NCI-H187 (cell line): ENCODE results near the gene ZNF148.
"Not testable (repeated sequence)": the region's sequence is repeated elsewhere in the genome, so short reads cannot be mapped to it uniquely, and the experiment has no call there.

Experiments used
- DNase-seq, 2 experiments: peaks; one replicate each; lab custom pipeline; 2025; lab: John Stamatoyannopoulos, UW

ZNF148 gene

DNA sequence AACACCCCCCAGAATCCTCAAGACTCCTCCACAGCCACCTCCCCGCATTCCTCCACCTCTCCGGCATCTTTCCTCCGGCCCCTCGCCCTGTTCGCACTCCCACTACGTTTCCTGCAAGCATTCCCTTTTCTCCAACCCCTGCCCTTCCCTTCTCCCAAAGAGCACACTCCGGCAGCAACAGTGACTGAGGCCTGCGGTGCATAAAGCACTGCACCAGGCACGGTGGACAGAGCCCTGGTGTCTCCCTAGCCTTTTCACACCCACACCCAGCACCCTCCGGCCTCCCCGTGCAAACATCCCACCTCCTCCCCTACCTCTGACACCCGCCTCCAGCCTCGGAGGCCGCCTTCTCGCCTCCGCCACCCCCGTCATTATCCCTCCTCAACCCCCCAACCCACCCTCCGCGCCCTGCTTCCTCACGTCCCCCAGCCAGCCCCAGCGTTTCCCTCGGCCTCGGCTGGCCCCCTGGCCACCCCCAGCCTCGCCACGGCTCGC, 577 bp downstream of the ZNF148 start:
- peak in 1 of 2 experiments; percentile 15 for DNase-seq

DNA sequence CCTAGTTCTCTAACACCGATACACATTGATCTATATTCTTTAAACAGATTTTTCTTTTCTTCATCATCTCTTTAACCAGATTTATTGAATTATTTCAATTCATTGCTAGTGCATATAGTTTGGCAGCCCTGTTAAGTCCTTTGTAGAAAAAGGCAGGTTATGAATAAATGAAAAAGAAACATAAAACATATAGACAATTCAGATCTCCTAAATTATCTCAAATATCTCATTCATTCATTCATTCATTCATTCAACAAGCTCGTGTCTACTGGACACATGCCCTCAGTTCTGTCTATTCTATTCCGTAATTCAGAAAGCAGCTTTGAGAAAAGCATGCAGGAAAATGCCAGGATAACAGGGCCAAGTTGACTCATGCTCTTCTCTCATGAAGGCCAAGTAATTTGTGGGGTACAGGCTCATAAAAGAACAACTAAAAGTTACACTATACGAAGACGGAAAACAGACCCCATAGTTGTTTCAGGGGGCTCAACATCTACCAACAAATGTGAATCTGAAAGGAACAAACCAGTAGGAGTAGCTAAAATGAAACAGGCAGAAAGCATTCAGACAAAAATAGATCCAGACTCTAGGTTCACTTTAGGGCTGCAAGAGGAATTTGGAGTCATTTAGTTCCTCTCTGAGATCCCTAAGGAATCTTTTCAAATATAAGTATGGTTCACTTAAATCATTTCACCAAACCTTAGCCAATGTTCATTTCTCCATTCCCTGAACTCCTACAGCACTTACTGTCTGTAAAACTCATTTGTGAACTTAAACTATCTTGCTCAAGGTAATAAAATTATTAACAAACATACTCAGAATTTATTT, 7.5 kb downstream of the ZNF148 start:
- DNase-seq = no peak

DNA sequence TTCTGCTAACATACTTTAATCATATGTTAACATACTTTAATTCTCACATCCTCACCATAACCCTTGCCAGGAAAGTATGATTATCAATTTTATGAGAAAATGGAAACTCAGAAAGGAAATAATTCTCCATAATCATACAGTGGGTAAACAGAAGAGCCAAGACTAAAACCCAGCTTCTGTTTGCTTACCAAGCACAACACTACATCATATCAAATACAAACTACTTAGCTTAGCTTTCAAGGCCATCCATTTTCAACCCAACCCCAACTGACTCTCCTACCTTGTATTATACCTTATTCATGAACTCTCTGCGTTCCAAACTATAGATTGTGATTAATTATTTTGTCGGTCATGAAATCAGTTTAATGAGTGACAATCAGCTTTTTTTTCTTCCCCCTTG, 9.0 kb downstream of the ZNF148 start:
- no peak for DNase-seq

DNA sequence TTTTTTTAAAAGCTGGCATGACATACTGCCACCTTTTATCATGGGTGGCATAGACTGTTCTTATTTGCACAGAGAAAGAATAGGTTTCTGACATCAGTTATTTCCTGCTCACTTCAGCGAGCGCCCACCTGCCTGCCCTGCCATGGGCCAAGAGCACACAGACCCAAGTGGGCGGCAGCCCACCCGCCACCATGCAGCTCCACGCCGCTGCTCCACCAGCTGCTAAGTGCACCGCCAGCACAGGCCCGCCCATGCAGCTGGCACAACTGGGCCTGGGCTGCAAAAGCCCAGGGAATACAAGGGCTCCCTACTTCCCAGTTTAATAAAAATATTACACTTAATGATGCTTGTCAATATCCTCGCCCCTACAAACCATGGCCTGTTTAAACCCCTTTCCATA, 15.4 kb downstream of the ZNF148 start:
- no peak for DNase-seq

DNA sequence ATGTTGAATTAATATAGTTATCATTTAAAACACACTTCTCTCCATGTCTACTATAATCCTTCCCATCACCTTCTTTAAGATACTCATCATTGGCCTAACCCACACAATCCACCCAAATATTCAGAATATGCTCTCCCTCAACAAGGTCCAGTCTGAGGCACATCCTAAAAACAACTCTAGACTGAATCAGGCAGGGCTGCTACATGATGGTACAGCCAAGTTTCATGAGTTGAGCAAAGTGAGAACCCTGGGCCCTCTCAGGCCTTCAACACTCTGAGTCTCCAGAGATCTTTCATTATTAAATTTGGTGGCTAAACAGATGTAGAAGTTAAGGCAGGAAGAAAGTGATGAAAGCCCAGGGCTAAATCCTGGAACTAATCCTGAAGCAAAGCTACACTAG, 16.2 kb downstream of the ZNF148 start:
- DNase-seq = no peak

DNA sequence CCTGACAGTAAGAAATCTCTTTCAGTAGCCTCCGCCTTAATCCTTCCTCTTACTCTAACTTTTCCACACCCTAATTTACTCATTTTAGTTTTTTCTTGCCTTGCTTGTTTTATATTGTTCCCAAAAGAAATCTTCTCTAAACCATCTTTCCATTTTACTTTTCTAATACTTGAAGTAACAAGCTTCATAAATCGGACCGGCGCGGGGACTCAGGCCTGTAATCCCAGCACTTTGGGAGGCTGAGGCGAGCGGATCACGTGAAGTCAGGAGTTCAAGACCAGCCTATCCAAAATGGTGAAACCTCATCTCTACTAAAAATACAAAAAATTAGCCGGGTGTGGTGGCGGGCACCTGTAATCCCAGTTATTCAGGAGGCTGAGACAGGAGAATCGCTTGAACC, 17.3 kb downstream of the ZNF148 start:
- DNase-seq = no peak

DNA sequence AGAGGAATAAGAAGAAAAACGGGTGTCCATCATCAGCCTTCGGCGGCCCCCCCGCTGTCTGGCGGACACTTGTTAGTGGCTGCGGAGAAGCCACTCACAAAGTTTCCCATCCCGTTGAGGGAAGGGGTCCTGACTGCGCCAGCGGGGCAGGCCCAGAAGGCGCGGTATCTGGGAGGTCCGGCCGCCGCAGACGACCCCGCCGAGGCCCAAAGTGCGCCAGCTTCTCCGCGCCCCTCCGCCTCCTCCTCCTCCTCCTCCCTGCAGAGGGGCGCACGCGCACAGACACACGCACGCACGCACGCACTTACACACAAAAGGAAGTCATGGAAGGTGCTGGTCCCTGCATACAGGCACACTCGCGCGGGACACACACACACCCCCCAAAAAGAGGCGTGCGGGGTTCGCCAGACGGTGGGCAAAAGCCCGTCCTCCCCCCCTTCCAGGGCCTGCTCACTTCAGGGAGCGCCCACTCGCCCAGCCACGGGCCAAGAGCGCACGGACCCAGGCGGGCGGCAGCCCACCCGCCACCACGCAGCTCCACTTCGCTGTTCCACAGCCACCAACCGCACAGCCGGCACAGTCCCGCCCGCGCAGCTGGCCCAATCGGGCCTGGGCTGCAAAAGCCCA, 18.0 kb downstream of the ZNF148 start:
- DNase-seq = no peak

- no peak for DNase-seq
Observed at GRCh38 chr3:125356140-125357026, 18.7 kb downstream of the ZNF148 start.

GRCh38 chr3:125353659-125354058, 21.5 kb downstream of the ZNF148 start:
- DNase-seq = no peak

DNA sequence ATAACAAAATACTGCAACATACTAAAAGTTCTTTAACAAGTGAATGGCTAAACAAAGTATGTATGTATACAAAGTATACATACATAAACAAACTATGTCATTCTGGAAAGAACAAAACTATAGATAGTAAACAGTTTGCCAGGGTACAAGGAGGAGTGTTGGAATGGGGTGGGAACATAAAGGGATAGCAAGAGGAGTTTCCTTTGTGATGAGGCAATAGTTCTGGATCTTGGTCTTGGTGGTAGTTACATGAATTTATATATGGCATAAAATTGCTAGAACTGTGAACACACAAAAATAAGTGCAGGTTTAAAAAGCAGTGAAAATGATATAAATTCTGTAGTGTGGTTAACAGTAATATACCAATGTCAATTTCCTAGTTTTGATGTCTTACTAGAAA, 22.0 kb downstream of the ZNF148 start:
- no peak for DNase-seq

GRCh38 chr3:125351814-125352456, 23.2 kb downstream of the ZNF148 start:
- no peak for DNase-seq

DNA sequence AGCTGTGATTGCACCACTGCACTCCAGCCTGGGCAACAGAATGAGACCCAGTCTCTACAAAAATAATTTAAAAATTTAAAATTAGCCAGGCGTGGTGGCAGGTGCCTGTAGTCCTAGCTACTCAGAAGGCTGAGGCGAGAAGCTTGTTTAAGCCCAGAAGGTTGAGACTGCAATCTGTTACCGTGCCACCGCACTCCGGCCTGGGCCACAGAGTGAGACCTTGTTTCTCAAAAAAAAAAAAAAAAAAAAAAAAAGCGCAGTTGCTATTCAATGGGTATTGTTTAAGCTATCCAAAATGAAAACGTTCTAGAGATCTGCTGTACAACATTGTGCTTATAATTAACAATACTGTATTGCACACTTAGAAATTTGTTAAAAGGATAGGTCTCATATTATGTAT, 24.0 kb downstream of the ZNF148 start:
- no peak for DNase-seq

GRCh38 chr3:125350597-125350996, 24.5 kb downstream of the ZNF148 start:
- no peak for DNase-seq

GRCh38 chr3:125349556-125350165, 25.5 kb downstream of the ZNF148 start:
- no peak for DNase-seq

GRCh38 chr3:125349055-125349454, 26.1 kb downstream of the ZNF148 start:
- DNase-seq = no peak

GRCh38 chr3:125343367-125343766, 31.8 kb downstream of the ZNF148 start:
- not testable (repeated sequence) for DNase-seq

- DNase-seq = no peak
Observed at GRCh38 chr3:125340121-125340520, 35.0 kb downstream of the ZNF148 start.

GRCh38 chr3:125337506-125337905, 37.6 kb downstream of the ZNF148 start:
- no peak for DNase-seq

GRCh38 chr3:125334675-125335560, 40.2 kb downstream of the ZNF148 start:
- no peak for DNase-seq

GRCh38 chr3:125332504-125332903, 42.6 kb downstream of the ZNF148 start:
- no peak for DNase-seq
